GM12801 (cell line): ENCODE results near the gene SRGAP3.

Experiments
- TF ChIP-seq, protein P1 (sequence below): IDR thresholded peaks from one replicate; pipeline ENCODE4 v1.5.1; 2011; ENCODE audit warnings: control low read depth; ENCODE audit not compliant: insufficient read length; ENCODE audit errors: extremely low read depth

SRGAP3 gene

DNA sequence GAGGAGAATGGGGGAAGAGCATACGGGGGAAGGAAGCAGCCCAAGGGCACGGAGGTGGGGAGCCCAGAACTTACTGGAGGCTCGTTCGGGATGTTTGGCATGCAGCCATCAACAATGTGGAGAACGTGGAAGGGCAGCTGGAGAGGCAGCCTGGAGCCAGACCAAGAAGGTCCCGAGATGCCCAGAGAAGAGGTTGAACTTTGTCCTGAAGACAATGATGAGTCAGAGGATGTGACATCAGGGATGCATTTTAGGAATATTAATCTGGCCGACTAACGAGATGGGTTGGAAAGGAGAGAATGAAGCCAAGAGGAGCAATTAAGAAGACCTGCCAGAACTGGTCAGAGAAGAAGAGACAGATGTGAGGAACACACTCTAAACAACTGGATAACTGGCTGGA lies 98.2 kb downstream of the SRGAP3 start:
- TF ChIP-seq, protein P1, sequence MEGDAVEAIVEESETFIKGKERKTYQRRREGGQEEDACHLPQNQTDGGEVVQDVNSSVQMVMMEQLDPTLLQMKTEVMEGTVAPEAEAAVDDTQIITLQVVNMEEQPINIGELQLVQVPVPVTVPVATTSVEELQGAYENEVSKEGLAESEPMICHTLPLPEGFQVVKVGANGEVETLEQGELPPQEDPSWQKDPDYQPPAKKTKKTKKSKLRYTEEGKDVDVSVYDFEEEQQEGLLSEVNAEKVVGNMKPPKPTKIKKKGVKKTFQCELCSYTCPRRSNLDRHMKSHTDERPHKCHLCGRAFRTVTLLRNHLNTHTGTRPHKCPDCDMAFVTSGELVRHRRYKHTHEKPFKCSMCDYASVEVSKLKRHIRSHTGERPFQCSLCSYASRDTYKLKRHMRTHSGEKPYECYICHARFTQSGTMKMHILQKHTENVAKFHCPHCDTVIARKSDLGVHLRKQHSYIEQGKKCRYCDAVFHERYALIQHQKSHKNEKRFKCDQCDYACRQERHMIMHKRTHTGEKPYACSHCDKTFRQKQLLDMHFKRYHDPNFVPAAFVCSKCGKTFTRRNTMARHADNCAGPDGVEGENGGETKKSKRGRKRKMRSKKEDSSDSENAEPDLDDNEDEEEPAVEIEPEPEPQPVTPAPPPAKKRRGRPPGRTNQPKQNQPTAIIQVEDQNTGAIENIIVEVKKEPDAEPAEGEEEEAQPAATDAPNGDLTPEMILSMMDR, result no peak

DNA sequence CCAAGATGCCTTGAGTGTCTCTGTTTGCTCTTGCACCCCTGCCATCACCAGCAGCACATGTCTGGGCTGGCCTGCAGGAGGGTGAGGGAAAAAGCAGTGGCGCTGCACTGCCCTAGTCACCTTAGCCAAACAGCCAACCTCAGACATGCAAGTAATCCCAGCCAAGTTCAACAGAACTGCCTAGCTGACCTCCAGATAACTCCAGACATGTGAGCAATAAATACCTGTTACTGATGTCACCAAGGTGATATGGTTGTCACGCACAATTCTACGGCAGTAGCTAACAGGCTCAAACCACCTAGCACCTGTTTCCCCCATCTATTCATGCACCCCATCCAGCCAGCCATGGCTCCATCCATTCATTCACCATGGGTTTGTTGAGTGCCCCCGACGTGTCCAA lies 99.9 kb downstream of the SRGAP3 start:
- TF ChIP-seq, protein P1, result no peak

DNA sequence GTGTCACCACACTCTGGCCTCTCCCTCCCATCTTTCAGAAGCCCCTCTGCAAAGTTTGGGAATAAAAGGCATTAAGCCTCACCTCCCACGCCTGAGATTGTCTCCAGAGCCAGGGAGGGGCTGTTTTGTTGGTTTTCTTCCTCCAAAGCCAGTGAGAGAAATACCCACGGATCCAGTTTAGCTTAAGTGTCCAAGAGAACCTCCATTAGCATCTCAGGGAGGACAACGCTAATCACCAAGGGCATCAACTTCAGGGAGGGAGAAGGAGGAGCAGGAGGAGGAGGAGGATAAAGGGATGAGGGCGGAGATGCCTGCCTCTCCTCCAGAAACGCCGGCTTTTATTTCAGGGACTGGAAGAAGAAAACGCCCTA lies 101.6 kb downstream of the SRGAP3 start:
- TF ChIP-seq, protein P1, result no peak

DNA sequence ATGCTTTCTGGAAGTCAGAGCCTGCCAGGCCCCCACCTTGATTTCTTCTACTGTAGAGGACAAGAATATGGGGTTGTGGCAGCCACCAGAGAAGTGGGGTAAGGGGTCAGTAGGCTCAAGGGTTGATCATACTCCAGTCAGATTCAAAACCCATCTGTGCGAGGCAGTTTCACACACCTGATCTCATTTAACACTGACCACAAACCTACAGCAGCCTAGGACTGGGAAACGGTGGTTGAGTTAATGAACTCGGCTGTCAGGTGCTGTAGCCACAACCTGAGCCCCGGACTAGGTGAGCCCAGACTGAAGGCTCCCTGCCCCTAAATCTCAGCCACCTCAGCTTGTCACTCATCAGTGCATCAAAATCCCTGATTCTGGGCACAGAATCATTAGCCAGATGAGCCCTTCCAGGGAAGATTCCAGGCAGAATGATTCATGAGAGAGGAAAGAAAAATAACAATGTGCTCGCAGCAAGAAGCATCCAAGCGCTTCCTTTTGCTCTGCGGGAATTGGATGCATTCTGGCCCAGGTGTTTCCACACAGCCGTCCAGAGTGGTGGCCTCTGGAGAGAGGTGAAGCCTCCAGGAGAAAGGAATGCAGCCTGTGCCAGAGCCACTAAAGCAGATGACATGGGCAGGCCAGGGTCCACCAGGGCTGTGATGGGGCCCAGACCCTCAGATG lies 102.1 kb downstream of the SRGAP3 start:
- TF ChIP-seq, protein P1, result no peak

GRCh38 chr3:9146367-9147071 lies 102.9 kb downstream of the SRGAP3 start:
- TF ChIP-seq, protein P1, result no peak

- TF ChIP-seq, protein P1, result no peak
Observed at GRCh38 chr3:9143184-9143583, 106.3 kb downstream of the SRGAP3 start.

DNA sequence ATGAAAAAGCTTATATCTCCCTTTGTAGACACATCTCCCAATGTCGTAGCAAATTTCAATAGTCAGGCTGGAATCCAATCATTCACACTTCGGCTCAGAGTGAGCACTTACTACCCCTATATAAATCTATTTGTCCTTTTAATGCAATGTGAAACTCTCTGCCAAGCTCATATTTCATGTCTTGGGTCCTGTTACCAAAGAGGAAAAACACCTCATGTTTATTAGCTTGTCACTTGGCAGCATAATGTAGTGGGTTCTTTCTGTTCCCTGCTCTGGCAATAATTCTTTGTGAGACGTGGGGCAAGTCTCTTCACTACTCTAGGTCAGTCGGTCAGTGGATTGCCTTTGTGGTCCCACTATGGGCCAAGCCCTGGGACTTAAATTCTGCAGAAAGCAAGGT lies 107.1 kb downstream of the SRGAP3 start:
- TF ChIP-seq, protein P1, result no peak
